GM18498 (cell line): ENCODE data around the gene ZNF467.

Experiments used
- ATAC-seq: cut with Tn5 transposase; IDR thresholded peaks from one replicate; pipeline ENCODE4 v1.9.1; 2021; ENCODE audit warnings: mild to moderate bottlenecking, moderate library complexity; ENCODE audit not compliant: unreplicated experiment

ZNF467 gene

GRCh38 chr7:149716007-149716931 is 57.1 kb downstream of the ZNF467 start:
- no peak for ATAC-seq

GRCh38 chr7:149715476-149715875 is 57.9 kb downstream of the ZNF467 start:
- no peak for ATAC-seq

- peak; percentile 20 for ATAC-seq
Measured at GRCh38 chr7:149714910-149715471, 58.4 kb downstream of the ZNF467 start.
